K562 (cell line): ENCODE measurements around the gene ANO6. TPM values are rescaled to one million over a fixed set of nuclear protein-coding genes. Genes with fewer than 3 reads are reported as not detected.

Experiments
- ATF3 ChIP-seq, 2 experiments: fragments of 450-650 bp in 1 of 2; sonication (generic) in 1 of 2; formaldehyde crosslinking in 1 of 2; IDR thresholded peaks in 1 of 2; conservative IDR thresholded peaks in 1 of 2; 2 replicates each; pipeline versions ENCODE4 v1.6.1 to v1.8.1; 2016 to 2023; ENCODE audit warnings: mild to moderate bottlenecking in 2 of 2, moderate library complexity in 2 of 2, inconsistent platforms in 1 of 2, missing genetic modification reagents in 1 of 2
- ATF6 ChIP-seq: sonication (generic); formaldehyde crosslinking; IDR thresholded peaks from 2 replicates; pipeline ENCODE4 v1.4.0; 2020; ENCODE audit warnings: mild to moderate bottlenecking, missing genetic modification reagents
- BCL6 ChIP-seq: fragments of 250-450 bp; sonication (Bioruptor Pico); IDR thresholded peaks from 2 replicates; pipeline ENCODE4 v1.4.0; 2020
- CEBPG ChIP-seq, 3 experiments: fragments of 200-800 bp in 1 of 3; sonication (Bioruptor generic) in 1 of 3; sonication (generic) in 1 of 3; formaldehyde crosslinking in 1 of 3; IDR thresholded peaks in 2 of 3; conservative IDR thresholded peaks in 1 of 3; 2 replicates each; pipeline versions ENCODE4 v1.6.1 to v1.8.0; 2016 to 2022; ENCODE audit warnings: missing compliant biosample characterization in 2 of 3, missing genetic modification characterization in 2 of 3, mild to moderate bottlenecking in 1 of 3, missing genetic modification reagents in 1 of 3
- CREB1 ChIP-seq, 2 experiments: sonication (generic) in 1 of 2; formaldehyde crosslinking in 1 of 2; IDR thresholded peaks; 2 replicates each; pipeline versions ENCODE4 v1.6.1 to v1.8.0; 2012 to 2022; ENCODE audit warnings: inconsistent platforms in 1 of 2, mild to moderate bottlenecking in 1 of 2, missing genetic modification reagents in 1 of 2, moderate library complexity in 1 of 2
- IRF9 ChIP-seq: fragments of 450-650 bp; IDR thresholded peaks from 2 replicates; pipeline ENCODE4 v1.6.1; 2016; ENCODE audit warnings: missing biosample characterization, missing genetic modification characterization
- JUN ChIP-seq, 2 experiments: sonication (generic) in 1 of 2; formaldehyde crosslinking in 1 of 2; IDR thresholded peaks; 2 replicates each; pipeline versions ENCODE4 v1.6.1 to v1.8.0; 2012 to 2022; ENCODE audit warnings: borderline replicate concordance in 2 of 2, mild to moderate bottlenecking in 2 of 2, improper control_type of control experiment in 1 of 2, low read depth in 1 of 2, low read length in 1 of 2, missing genetic modification reagents in 1 of 2
- polyA plus RNA-seq, 8 experiments: library from polyadenylated mRNA; depleted of rRNA in 4 of 8; stranded (reverse) in 5 of 8; unstranded in 3 of 8; fragments of >200 nt; fragmentation: Nextera tagmentation in 2 of 8; fragmentation: Illumina TruSeq in 1 of 8; extraction: Ambion mirVana in 2 of 8; extraction: Trizol in 1 of 8; gene quantifications; 2 replicates each; pipeline versions ENCODE4 v1.2.1 to v1.2.3, GENCODE V29; 2011 to 2014; ENCODE audit warnings: inconsistent platforms in 1 of 8, missing spikeins in 1 of 8
- total RNA-seq, 7 experiments: library from RNA; depleted of rRNA in 6 of 7; stranded (reverse); fragments of >200 nt in 6 of 7; fragmentation: Illumina TruSeq in 2 of 7; extraction: Trizol in 2 of 7; gene quantifications; 2 replicates each; pipeline versions ENCODE4 v1.2.1 to v1.2.3, GENCODE V29; 2011 to 2021; ENCODE audit warnings: low replicate concordance in 1 of 7

Gene ANO6
- total and polyA plus RNA-seq, 9 of the 15 experiments (the other 6 are each of a cell fraction or from before 2014, with no cell fraction given), result 3.5 to 24.7 (median 20.3) TPM

- peak; percentile 67 for TF ChIP-seq ATF3 (IDR thresholded peaks at IDR 0.05)
- TF ChIP-seq ATF3 (CRISPR knock-in tag; conservative IDR thresholded peaks at IDR 0.05), result no peak
- no peak for TF ChIP-seq BCL6 (CRISPR knock-in tag)
- TF ChIP-seq IRF9 (tag), result no peak
- TF ChIP-seq JUN (IDR thresholded peaks at IDR 0.05; ENCODE audit: borderline replicate concordance, low read depth, low read length), result peak; percentile 75; the same call in 1 of the 2 replicates
- no peak for TF ChIP-seq JUN (CRISPR knock-in tag; IDR thresholded peaks at IDR 0.05; ENCODE audit: borderline replicate concordance)
- no peak for TF ChIP-seq ATF6 (CRISPR knock-in tag)
- no peak for TF ChIP-seq CEBPG (CRISPR knock-in tag; IDR thresholded peaks at IDR 0.05)
- 0 out of 4 replicates have a peak, but pooled peaks of 1 of the 2 experiments have one; percentile 52 for TF ChIP-seq CEBPG (tag; conservative IDR thresholded peaks at IDR 0.05 in 1 of 2, IDR thresholded peaks at IDR 0.05 in 1 of 2)
- TF ChIP-seq CREB1 (IDR thresholded peaks at IDR 0.05), result peak; percentile 53; the same call in 1 of the 2 replicates
- TF ChIP-seq CREB1 (CRISPR knock-in tag; IDR thresholded peaks at IDR 0.05), result peak; percentile 77
Measured at GRCh38 chr12:45336331-45336730, 120.4 kb downstream of the ANO6 start (continued).
